GM18505 (cell line): ENCODE data around the gene EGFR.
A peak's percentile ranks its signal among the peaks of the same experiment; 100 is the strongest.

ENCODE experiments used
- ATAC-seq: cut with Tn5 transposase; IDR thresholded peaks from one replicate; pipeline ENCODE4 v1.9.1; 2021; ENCODE audit not compliant: unreplicated experiment
- POLR2A ChIP-seq: IDR thresholded peaks from 4 replicates; pipeline ENCODE4 v1.6.1; 2011; ENCODE audit warnings: borderline replicate concordance; ENCODE audit not compliant: insufficient read depth, insufficient read length; ENCODE audit errors: extremely low read depth

The EGFR gene

GRCh38 chr7:55128693-55129394 is 110.0 kb downstream of the EGFR start:
- no peak for ATAC-seq
- no peak for TF ChIP-seq POLR2A

- TF ChIP-seq POLR2A: no peak
- no peak for ATAC-seq
Observed at GRCh38 chr7:55129541-55130394, 111.0 kb downstream of the EGFR start.

DNA sequence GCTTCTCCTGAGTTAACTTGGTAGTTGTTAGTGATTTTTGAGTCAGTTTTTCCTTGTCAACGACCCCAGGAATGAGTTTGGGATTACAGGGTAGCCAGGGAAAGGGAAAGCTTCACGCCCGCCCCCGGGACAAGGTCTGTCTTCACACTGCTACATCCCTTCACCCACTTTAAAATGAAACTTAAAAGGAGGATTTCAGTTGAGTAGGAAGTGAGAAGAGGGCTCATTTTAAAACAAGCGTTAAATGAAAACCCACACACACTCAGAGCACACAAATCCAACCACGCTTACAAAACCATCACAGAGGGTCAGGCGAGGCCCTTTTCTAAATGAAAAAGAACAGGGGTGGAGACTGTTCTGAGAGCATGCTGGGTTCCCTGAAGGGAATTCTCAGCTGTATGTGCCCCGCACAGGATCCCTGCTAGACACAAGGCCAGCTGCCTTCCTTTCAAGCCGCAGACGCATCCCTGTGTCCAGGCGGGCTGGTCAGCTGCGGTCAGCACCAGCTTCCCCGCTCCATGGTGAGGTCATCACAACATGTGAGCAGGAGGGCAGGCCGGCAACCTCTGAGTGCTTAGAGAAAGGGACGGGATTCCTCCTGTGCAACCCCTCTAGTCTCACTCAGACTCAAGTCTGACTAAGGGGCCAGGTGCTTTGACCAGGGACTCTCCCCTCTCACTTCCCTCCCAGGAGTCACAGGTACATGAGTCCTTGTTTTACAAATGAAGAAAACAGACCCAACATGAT is 111.8 kb downstream of the EGFR start:
- no peak for TF ChIP-seq POLR2A
- ATAC-seq: peak; percentile 37

DNA sequence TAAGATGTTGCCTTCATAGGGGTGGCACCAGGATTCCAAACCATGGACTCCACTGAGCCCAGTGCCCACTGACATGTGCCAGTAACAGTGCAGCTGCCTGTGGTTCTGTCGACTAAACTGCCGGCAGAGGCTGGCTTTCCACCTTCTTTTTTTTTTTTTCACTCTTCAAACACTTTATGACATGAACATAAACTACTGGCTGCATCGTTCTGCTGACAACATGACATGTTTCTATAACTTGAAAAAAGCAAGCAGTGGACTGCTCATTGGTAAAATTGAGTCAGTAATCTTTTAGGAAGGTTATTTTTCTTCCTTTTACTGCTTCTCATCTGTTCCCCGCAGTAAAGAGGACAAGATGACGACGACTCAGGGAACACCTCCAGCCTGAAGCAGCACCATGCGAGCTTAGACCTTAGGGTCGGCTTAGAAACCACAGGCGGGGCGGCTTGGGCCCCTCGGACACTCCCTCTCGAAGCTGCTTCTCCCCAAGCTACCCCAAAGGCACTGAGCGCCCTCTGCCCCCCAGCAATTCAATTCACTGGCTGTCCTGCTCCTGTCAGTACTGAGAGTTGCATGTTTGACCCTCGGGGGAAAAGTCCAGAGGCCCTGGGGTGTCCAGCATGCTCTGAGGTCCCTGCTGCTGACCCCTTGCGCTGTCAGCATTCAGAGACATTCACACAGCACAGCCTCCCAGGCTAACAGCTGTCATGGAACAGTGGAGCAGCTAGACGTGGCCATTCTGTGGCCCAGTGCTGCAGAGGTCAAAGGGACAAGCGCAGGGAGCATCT is 112.5 kb downstream of the EGFR start:
- ATAC-seq: no peak
- TF ChIP-seq POLR2A: no peak

GRCh38 chr7:55132550-55132889 is 113.7 kb downstream of the EGFR start:
- no peak for ATAC-seq
- no peak for TF ChIP-seq POLR2A

DNA sequence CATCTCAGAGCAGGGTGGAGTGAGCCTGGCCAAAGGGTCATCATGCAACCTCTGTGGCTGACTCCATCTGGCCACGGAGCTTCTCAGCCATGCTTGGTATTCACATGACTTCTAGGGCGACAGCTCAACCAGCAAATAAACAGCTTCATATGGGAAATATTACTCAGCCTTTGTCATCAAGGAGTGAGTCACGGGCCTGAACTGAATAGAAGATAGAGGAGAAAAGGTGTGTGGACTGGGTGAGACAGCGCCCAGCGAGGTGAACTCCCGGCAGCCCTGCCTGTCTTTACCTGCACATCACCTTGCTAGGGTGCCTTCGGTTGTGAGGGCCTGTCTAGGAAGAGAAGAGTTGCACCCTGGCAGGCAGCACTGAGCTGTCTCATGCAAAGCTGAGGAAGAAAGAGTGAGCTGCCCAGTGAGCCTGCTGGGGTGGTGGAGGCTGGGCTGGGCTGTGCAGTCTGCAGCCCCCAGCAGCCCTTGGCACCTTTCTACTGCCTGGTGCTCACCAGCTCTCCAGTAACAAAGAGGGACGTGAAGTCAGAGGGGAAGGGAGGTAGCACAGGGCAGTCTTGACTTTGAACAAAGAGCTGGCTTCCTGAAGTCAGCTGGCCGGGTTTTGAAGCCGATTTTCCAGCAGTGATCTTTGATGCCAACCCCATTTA is 114.2 kb downstream of the EGFR start:
- ATAC-seq: no peak

GRCh38 chr7:55133630-55134358 is 115.0 kb downstream of the EGFR start:
- no peak for TF ChIP-seq POLR2A
- no peak for ATAC-seq

More for the DNA sequence above, 114.2 kb downstream of the EGFR start:
- TF ChIP-seq POLR2A: no peak

- TF ChIP-seq POLR2A: no peak
Observed at GRCh38 chr7:55134359-55134725, 115.5 kb downstream of the EGFR start.

GRCh38 chr7:55134786-55135185 is 116.0 kb downstream of the EGFR start:
- TF ChIP-seq POLR2A: no peak
- no peak for ATAC-seq

More at GRCh38 chr7:55134359-55134725, 115.5 kb downstream of the EGFR start:
- ATAC-seq: no peak

- TF ChIP-seq POLR2A: no peak
- no peak for ATAC-seq
Observed at GRCh38 chr7:55135462-55135861, 116.6 kb downstream of the EGFR start.

GRCh38 chr7:55138663-55139062 is 119.8 kb downstream of the EGFR start:
- TF ChIP-seq POLR2A: no peak
- no peak for ATAC-seq
